Endothelial cell of umbilical vein (primary cell): ENCODE data around the gene EGR4.

ENCODE experiments used
- CTCF ChIP-seq, 2 donors: IDR thresholded peaks; 1 replicate in 1 of 2; 2 replicates in 1 of 2; pipeline ENCODE4 v1.5.1; 2011; ENCODE audit warnings: low read length in 2 of 2, mild to moderate bottlenecking in 2 of 2, moderate library complexity in 2 of 2, control low read depth in 1 of 2, inconsistent platforms in 1 of 2, low read depth in 1 of 2; ENCODE audit not compliant: insufficient read depth in 1 of 2; ENCODE audit errors: extremely low read depth in 1 of 2
- EZH2 ChIP-seq: IDR thresholded peaks from 2 replicates; pipeline ENCODE4 v1.6.1; 2012; ENCODE audit warnings: borderline replicate concordance, low read depth, mild to moderate bottlenecking, moderate library complexity, low read length, inconsistent platforms; ENCODE audit not compliant: severe bottlenecking
- JUN ChIP-seq: IDR thresholded peaks from 2 replicates; pipeline ENCODE4 v1.6.1; 2011; ENCODE audit warnings: borderline replicate concordance, low read depth; ENCODE audit not compliant: insufficient read length, insufficient read depth
- MAX ChIP-seq: IDR thresholded peaks from 2 replicates; pipeline ENCODE4 v1.6.1; 2011; ENCODE audit not compliant: insufficient read depth, insufficient read length
- POLR2A ChIP-seq: IDR thresholded peaks from 2 replicates; pipeline ENCODE4 v1.6.1; 2012; ENCODE audit warnings: low read depth, mild to moderate bottlenecking, control low read depth, low read length
- POLR2AphosphoS5 ChIP-seq: IDR thresholded peaks from 2 replicates; pipeline ENCODE4 v1.6.1; 2012; ENCODE audit warnings: low read depth, mild to moderate bottlenecking, control low read depth, low read length, moderate library complexity; ENCODE audit not compliant: insufficient read depth

GRCh38 chr2:73286134-73286655 lies 7.2 kb downstream of the EGR4 start:
- TF ChIP-seq CTCF (IDR thresholded peaks at IDR 0.05; ENCODE audit: extremely low read depth in 1 of 2, insufficient read depth in 1 of 2, low read depth in 1 of 2, low read length in 2 of 2) (no peak), POLR2AphosphoS5 (no peak), POLR2A (no peak), MAX (no peak), EZH2 (no peak), JUN (no peak)
